GM19455 (cell line): ENCODE results near the gene GRIK2.
"Not testable (repeated sequence)": the region's sequence is repeated elsewhere in the genome, so short reads cannot be mapped to it uniquely, and the experiment has no call there.

Experiments
- ATAC-seq: cut with Tn5 transposase; IDR thresholded peaks from one replicate; pipeline ENCODE4 v1.9.1; 2021; ENCODE audit not compliant: unreplicated experiment

The GRIK2 gene

DNA sequence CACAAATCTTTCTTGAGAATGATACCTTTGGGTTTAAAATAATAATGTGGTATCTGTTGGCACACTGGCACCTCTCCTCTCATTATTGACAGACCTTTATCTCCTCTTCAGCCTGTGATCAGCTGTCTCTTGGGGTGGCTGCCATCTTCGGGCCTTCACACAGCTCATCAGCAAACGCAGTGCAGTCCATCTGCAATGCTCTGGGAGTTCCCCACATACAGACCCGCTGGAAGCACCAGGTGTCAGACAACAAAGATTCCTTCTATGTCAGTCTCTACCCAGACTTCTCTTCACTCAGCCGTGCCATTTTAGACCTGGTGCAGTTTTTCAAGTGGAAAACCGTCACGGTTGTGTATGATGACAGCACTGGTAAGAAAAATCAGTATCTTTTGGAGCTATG, 232.8 kb downstream of the GRIK2 start:
- no peak for ATAC-seq

DNA sequence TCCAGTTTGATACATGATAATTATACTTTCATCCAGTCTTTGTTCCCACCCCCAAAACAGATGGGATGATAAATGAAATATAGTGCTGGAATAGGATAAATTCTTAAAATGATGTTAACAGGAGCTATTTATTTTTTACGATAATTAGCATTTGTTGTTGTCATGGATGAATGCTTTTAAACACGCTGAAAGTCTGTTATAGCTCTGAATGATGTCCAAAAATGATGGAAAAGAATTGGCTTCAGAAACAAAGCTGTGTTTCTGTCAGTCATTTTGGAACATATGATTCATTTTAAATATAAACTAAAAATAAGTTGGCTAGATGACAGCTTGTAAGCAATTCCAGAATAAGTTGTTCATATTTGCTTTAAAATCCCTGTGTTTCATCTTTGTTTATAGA, 237.4 kb downstream of the GRIK2 start:
- ATAC-seq, result no peak

DNA sequence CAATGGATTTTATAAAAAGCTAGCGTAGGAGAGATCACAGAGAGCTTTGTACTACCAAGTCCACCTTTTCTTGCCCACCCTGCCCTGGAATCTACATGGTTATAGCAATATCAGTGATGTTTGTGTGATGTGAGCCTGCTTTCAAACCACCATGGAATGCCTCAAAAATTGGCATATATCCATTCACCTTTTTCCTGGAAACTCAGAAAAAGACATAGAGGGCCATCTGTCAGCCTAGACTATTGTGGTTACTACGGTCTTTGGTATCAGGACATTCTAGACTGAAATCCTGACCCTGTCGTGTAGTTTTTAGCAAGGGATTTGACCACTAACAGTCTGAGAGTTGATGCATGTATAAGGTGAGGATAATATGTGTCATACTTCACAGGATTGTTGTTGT, 239.6 kb downstream of the GRIK2 start:
- ATAC-seq, result no peak

DNA sequence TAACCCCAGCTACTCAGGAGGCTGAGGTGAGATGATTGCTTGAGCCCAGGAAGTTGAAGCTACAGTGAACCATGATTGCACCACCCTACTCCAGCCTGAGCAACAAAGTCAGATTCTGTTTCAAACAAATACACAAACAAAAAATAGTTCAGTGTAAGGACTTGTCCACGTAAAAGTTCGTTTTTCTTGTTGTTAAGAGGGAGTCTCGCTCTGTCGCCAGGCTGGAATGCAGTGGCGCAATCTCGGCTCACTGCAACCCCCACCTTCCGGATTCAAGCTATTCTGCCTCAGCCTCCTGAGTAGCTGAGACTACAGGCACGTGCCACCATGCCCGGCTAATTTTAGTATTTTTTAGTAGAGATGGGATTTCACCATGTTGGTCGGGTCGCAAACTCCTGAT, 245.4 kb downstream of the GRIK2 start:
- ATAC-seq, result not testable (repeated sequence)

DNA sequence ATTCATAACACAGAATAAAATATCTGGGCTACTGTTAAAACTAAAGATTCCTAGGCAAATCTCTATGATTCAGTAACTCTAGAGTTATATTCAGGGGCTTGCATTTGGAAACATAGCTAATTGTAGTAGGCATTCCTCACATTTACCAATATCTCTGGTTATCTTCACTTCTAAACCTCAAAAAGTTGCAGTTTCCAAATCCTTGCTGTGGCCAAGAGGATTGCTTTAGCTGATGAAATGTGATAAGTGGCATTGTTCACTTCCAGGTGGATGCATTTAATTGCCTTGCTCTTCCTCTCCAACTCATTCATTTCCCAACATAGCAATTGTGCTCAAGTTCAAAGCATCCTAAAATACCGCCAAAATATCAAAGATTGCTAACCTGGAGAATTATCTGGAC, 246.6 kb downstream of the GRIK2 start:
- no peak for ATAC-seq

DNA sequence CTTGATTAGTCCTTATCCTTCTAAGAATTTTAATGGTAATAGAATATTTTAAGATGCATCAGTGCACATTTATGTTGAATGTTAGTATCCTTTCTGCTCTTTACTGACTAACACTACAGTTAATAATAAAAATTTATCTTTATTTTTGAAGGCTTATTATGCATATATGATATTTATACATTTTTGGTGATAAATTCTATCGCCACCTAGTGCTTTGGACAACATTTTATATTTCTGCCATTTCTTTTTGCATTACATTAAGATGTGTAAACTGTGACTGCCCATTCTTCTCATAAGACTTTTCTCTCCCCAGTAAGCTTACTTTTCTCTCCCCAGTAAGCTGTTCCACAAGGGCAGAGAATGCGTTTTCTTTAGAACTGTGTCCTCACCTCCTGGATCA, 252.3 kb downstream of the GRIK2 start:
- no peak for ATAC-seq

DNA sequence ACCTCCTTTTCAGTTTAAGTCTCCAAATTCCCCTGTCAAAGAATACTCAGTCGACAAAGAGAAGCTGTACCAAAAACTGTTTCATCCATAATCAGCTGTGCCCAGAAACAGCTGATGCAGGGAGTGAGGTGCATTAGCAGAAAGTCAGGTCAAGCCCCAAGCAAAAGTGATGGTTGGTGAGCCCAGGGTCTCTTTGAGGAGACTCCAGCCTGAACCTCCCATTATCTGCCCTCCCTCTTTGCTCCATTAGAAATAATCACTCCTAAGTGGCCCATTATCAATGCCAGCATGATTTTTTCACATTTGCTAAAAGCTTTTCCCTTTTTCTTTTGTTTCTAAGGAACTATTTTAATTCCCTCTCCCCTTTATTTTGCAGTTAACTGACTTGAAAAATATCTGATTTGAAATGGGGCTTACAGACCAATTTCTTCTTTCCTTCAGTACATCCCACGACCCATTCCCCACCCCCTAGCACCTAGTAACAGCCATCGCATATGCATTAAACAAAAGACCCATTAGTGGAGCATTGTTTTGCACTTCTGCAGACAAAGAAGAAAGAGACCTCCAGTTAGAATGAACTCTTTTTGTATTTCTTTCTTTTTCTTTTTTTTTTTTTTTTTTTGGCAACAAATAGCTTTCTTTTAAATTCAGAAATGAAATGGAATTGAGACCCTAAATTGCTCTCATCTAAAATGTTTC, 257.0 kb downstream of the GRIK2 start:
- ATAC-seq, result no peak

DNA sequence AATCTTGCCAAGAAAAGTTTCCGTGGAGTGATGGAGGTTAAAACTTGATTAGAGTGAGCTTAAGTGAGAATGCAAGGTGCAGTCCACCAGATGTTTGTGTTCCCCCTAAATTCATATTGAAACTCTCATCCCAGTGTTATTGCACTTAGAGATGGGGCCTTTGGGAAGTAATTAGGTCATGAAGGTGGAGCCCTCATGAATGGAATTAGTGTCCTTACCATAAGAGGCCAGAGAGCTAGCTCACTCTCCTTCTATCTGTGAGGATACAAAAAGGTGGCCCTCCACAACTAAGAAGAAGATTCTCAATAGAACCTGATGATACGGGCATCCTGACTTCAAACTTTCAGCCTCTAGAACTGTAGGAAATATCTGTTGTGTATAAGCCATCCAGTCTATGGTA, 258.6 kb downstream of the GRIK2 start:
- ATAC-seq, result no peak

DNA sequence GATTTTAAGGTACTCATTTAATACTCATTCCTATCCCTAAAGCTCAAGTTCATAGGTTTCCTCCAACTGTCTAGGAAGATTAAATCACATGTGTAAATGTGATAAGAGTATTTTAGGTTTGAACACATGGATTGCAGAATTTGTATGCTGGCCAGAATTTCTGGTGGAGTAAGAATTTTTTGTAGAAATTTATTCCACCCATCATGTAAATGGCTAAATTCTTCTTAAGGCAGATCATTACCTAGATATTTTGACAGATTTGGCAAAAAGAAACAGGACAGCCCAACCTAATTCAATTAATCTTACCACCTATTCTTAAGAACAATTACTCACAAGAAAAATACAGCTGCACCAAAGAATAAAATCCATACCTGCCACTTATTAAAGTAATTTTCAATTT, 261.6 kb downstream of the GRIK2 start:
- no peak for ATAC-seq

DNA sequence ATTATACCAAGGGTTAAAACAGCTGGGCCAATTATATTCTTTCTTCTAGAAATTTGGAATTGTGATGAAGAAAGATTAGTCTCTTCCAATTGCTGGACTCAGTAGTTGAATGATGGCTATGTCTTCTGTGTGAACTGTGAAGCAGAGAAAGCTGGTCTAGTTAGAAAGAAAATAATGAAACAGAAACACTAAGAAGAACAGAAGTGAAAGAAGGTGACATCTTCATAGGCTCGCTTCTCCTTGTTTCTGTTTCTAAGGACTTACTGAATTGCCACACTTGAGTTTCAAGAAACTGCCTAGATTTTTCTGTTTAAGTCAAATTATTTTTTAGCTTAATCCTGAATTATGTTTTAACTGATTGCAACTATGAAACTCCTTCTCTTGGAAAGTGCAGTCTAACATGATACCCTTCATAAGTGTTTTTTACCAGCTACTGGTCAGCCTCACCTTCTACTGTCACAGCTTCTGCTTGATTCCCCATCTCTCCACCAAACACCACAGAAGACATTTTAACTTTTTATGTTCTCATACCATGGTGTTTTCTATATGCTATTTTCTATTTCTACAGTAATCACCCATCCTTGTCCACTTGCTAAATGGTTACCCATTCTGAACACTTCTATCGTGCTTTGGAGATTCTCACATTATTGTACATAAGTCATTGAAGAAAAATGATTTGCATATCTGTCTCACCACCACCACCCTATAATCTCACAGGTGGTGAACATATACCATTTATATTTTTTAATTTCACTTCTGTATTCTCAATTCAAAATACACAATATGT, 268.8 kb downstream of the GRIK2 start:
- peak; percentile 84 for ATAC-seq

DNA sequence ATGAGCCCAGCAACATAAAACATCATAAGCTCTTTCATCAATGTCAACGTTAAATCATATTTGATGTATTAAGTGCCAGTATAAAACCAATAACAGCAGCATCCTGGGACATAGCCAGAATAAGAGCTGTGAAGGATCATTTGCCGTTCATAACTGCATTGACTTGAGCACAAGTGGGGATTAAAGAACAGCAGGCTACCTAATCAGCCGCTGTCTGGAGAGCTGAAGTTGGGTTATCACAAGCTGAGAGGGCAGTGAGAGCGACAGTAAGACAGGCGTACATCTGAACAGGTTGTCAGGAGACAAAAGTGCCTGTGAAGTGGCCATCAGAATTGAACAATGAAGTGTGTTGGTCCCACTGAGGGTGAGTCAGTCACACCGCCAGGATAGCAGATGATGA, 269.6 kb downstream of the GRIK2 start:
- ATAC-seq, result no peak

DNA sequence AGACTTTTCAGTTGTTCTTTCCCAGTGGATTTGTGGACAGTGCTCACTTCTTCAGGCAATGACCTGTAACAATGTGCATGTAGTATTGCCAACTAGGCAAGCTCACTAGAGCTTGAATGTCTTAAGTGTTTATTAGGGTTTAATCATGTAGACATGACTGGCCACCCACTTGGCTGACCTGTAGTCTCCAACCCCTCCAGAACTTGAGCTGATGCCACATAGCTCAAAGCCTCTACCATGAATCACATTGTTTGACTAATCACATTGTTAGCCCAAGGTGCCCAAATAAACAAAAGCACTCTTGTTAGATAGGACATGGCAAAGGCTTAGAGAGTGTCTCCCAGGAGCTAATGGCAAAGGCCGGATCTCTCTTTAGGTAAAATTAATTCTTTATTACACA, 272.7 kb downstream of the GRIK2 start:
- ATAC-seq, result no peak

DNA sequence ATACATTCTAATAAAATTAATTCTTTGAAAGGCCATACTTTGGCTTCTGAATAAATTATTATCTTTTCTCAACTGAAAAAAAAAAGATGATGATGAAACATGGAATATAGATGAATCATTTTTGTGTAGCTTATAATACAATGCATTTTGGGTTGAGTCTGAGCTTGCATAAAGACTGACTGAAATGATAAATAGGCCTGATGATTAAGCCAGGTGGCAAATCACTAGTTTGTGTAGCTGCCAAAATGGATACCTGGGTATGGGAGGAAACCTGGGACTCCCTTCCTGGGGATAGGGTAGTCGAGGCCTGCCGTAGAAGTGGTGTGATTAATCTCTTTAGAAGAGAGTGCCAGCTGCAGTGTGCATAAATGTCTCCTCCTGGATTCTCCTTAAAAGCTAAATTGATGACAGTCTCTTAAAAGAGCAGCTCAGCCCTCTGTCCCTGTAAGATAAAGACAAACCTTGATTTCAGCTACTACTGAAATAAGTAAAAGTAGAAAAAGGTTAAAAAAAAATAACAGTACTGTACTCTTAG, 275.1 kb downstream of the GRIK2 start:
- no peak for ATAC-seq

DNA sequence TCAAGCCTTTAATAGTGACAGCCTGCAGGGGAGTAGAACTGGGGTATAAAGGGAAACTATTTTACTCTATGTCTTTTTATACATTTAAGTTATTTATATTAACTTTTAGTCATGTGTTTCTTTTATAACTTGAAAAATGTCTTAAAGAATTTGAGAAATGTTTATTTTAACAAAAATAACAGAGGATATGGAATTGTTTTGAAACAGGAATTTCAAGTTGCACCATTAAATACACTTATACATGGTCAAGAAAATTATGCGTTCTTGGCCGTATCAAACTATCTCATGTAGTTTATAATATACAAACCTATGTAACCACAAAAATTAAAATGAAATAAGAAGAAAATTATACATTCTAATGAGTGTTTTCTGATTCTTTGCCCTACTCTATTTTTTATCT, 282.7 kb downstream of the GRIK2 start:
- ATAC-seq, result no peak

DNA sequence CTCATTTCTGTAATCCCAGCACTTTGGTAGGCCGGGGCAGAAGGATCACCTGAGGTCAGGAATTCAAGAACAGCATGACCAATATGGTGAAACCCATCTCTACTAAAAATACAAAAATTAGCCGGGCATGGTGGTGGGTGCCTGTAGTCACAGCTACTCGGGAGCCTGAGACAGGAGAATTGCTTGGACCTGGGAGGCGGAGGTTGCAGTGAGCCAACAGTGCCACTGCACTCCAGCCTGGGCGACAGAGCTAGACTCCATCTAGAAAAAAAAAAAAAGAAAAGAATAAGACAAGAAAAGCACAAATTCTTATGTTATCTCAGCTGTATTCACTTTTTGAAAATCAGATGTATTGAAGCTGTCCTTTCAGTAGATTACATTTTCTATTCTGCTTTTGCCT, 289.4 kb downstream of the GRIK2 start:
- no peak for ATAC-seq

DNA sequence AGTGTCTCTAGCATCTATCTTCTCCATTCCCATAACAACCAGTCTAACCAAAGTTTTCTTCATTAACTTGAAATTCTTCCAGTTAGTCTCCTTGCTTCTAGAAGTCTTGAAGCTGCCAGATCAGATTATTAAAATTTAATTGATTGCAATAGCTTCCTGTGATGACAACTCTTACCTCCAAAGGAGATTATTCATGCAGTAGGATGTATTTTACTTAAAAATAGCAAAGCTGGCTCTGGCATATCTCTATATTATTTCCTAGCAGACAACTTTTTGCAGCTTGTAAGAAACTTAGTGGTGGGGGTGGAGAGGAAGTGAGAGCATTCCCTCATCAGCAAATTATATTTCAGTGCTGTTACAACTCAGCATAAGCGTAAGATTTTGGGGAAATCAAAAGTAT, 290.4 kb downstream of the GRIK2 start:
- no peak for ATAC-seq

DNA sequence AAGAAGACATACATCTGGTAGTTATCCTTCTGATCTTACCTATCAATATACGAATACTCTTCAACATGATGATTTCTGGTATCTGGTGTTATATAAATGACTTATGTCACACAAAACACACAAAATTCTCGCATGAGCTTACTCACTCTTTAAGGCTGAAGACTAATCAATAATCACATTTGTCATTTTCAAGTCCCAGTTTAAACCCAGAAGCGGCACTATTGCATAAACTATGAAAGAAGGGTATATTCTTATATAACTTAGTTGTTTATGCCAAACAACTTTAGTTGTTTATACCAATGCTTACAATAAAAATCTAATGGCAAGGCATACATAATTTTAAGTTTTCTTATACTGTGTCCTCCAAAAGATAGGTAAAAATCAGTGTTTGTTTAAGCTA, 293.1 kb downstream of the GRIK2 start:
- ATAC-seq, result no peak

DNA sequence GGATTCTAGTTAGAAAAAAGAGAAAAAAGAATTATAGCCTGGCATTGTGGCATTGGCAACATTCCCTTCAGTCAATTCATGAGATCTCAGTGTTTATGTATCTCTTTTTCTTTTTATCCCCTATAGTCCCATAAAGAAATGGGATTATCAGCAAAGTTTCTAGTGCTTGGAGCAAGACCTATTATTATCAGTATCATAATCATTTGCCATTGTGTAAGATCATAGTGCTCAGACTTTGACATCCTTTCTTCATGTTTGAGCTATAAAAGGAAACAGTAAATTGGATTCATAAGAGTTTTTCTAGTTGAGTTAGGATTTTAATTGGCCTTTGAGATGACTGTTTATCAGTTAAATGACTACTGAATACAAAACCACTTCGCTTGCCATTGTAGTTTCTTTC, 295.6 kb downstream of the GRIK2 start:
- no peak for ATAC-seq

DNA sequence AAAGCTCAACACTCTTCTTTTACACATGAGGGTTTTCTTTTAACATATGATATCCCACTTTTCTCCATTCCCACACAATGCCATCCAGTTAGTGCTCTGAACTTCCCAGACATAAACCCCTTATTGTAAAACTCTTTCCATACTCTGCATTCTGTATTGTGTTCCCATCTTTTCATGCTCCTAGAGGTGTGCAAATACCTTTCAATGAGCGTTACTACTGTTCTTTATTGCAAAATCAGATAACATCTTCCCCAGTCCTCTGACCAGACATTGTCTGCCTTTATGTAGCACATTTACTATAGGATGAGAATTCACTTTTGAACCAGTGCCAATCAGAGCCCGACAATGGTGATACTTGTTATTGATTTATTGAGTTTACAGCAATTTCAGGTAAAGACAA, 296.2 kb downstream of the GRIK2 start:
- ATAC-seq, result no peak

DNA sequence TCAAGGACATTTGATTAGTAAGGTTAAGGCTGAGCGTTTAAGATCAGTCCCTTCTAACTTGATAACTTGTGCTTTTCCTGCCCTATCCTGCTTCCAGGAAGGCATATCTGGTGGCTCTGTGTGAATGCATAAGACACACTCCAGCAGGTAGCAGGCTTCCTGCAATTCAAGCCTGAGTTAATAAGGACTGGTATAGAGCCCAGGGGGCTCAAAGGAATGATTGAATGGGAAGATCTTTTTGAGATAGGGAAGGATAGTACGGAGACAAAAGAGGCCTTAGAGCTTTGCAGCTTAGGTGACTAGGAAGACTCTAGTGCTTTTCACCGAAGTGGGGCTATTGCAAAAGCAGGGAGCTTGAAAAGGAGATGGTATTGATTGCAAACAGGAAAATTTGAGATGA, 307.1 kb downstream of the GRIK2 start:
- ATAC-seq, result no peak

DNA sequence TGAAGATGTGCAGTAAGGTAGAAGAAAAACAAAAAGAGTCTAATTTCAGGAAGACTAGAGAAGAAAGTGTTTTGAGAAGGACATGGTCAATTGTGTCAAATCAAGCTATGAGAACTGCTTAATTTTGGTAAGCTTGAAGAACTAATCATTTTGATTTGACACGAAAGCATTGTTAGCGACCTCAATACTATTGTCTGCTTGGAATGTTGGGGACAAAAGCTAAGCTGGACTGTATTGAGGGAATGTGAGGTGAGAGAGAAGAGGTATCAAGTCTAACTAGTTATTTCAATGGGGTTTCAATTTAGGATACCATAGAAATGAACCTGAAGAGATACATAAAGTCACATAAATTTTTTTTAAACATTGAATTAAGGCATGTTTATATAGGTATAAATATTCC, 309.8 kb downstream of the GRIK2 start:
- no peak for ATAC-seq

DNA sequence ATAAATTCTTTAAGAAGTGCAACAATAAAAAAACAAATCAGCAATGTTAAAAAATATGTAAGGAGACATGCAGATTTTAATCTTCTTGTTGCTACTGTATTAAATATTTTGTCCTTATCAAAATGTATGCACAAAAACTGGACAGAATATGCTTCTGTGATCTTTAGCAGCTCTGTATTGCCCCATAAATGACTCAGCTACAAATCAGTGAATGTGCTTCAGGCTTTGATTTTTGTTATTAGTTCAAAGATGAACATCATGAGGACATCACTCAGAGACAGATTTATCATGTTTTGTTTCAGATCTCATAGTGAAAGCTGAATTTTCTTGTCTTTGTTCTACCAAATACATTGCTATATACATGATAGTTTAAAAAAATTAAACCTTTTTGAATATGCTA, 312.4 kb downstream of the GRIK2 start:
- ATAC-seq, result no peak

DNA sequence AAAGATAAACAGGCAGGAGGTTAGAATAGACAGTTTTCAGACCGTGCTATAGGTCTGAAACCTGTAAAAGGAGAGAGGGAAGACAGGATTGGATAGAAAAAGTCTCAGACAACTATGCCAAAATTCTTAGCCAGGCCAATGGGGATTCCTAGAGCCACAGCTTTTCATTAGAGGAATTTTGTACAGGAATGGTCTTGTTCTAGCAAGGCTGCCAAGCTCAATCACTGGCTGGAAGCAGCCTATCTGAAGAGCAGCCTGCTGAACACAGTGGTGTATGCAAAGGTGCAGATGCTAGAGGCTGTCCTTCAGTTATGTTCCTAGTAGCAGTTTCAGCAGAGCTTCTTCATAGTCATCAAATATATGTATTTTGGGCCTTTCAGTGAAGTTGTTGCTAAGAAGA, 313.1 kb downstream of the GRIK2 start:
- ATAC-seq, result no peak
